ENCODE measurements around the gene RNF222.

- TF ChIP-seq CTCF (IDR thresholded peaks at IDR 0.05; ENCODE audit: low read depth, low read length) (no peak), POLR2A (IDR thresholded peaks at IDR 0.05; ENCODE audit: extremely low read depth, insufficient read length) (no peak)
Measured at GRCh38 chr17:8426094-8426720, 28.6 kb upstream of the RNF222 start.

Data from NB4 (cell line).